Colonic mucosa (tissue), 4 donors: ENCODE measurements around the gene AHDC1. TPM values are rescaled to one million over a fixed set of nuclear protein-coding genes. Genes with fewer than 3 reads are reported as not detected.

ENCODE experiments used
- DNase-seq: peaks from one replicate; pipeline ENCODE4 v3.0.0-alpha.2; 2020
- H3K27ac ChIP-seq: fragments of 200-600 bp; one replicate; pipeline ENCODE4 v1.8.0; 2021
- H3K27me3 ChIP-seq: fragments of 200-600 bp; one replicate; pipeline ENCODE4 v1.8.0; 2021
- H3K36me3 ChIP-seq: fragments of 200-600 bp; one replicate; pipeline ENCODE4 v1.8.0; 2021
- H3K4me1 ChIP-seq: fragments of 200-600 bp; one replicate; pipeline ENCODE4 v1.8.0; 2021; ENCODE audit warnings: mild to moderate bottlenecking
- H3K4me3 ChIP-seq: fragments of 200-600 bp; one replicate; pipeline ENCODE4 v1.8.0; 2021
- H3K9ac ChIP-seq, 2 donors: one replicate each; pipeline ENCODE4 v1.7.0; 2013; ENCODE audit warnings: control low read depth in 2 of 2, low read depth in 2 of 2, low read length in 2 of 2
- H3K9me3 ChIP-seq: fragments of 200-600 bp; one replicate; pipeline ENCODE4 v1.8.0; 2021
- intact Hi-C: fragments of 100-400 bp; cut with DNase I; formaldehyde crosslinking; loops from one replicate; pipeline ENCODE4 v1.14.1; 2022
- total RNA-seq, 2 donors: library from RNA; stranded (reverse); fragmentation: NEBNext Ultra II Directional in 1 of 2; extraction: Animal tissue kit (Norgen Biotek cat#: 25700) in 1 of 2; gene quantifications; one replicate each; pipeline ENCODE4 v1.2.1, GENCODE V29; 2021
- TF ChIP-seq, protein P1 (sequence below): fragments of 200-600 bp; IDR thresholded peaks from one replicate; pipeline ENCODE4 v1.8.0; 2022; ENCODE audit warnings: antibody characterized with exemption, mild to moderate bottlenecking
- donor health status: healthy.
- donor health status: DM: no; HTN: no; CAD: no.
- donor health status: DM: no; HTN: no; CAD: no.

AHDC1 gene
- total RNA-seq, 2 donors from 2014 or later = 18.4 to 26.8 TPM

DNA sequence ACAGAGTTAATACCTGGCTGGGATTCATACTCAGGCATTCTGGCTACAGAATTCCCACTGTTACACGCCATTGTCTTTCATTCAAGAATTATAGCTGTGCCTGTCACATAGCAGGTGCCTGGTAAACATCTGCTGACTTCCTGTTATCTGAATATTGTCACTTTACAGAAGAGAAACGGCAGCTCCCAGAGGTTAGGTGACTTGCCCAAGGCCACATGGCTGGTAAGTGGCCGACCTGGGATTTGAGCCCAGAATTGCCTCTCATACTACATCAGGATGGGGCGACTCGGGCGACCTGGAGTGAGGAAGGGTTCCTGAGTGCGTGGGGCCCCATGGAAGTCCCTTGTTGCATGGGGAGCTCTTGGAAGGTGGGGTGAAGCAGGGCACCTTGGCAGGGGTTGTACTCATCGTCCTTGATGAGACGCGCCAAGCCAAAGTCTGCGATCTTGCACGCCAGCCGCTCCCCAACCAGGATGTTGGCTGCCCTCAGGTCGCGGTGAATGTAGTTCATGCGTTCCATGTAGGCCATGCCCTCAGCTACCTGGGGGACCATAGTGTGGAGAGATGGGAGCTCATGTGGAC lies 10.2 kb upstream of the AHDC1 start:
- H3K4me3 ChIP-seq = no peak overlapping the region
- no peak for DNase-seq
- H3K27me3 ChIP-seq = no peaks in the 10 kb centered on the region
- H3K4me1 ChIP-seq = no peaks in the 10 kb centered on the region
- no peaks in the 10 kb centered on the region for H3K36me3 ChIP-seq
- H3K9ac ChIP-seq = no peak overlapping the region
- H3K27ac ChIP-seq = no peak overlapping the region
- TF ChIP-seq, protein P1, sequence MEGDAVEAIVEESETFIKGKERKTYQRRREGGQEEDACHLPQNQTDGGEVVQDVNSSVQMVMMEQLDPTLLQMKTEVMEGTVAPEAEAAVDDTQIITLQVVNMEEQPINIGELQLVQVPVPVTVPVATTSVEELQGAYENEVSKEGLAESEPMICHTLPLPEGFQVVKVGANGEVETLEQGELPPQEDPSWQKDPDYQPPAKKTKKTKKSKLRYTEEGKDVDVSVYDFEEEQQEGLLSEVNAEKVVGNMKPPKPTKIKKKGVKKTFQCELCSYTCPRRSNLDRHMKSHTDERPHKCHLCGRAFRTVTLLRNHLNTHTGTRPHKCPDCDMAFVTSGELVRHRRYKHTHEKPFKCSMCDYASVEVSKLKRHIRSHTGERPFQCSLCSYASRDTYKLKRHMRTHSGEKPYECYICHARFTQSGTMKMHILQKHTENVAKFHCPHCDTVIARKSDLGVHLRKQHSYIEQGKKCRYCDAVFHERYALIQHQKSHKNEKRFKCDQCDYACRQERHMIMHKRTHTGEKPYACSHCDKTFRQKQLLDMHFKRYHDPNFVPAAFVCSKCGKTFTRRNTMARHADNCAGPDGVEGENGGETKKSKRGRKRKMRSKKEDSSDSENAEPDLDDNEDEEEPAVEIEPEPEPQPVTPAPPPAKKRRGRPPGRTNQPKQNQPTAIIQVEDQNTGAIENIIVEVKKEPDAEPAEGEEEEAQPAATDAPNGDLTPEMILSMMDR = no peak
- no peaks in the 10 kb centered on the region for H3K9me3 ChIP-seq
- intact Hi-C loops = no loop called here

- Histone ChIP-seq H3K4me3 (no peak overlapping the region), H3K4me1 (no peaks in the 10 kb centered on the region), H3K27ac (no peak overlapping the region), H3K36me3 (no peaks in the 10 kb centered on the region), H3K9me3 (no peaks in the 10 kb centered on the region), H3K27me3 (no peaks in the 10 kb centered on the region), H3K9ac (no peak overlapping the region)
- intact Hi-C loops = no loop called here
- no peak for DNase-seq
- TF ChIP-seq, protein P1 = no peak
Observed at GRCh38 chr1:27612718-27613117, 8.8 kb upstream of the AHDC1 start.

- H3K27me3 ChIP-seq = no peaks in the 10 kb centered on the region
- no peak overlapping the region for H3K27ac ChIP-seq
- H3K9ac ChIP-seq = no peak overlapping the region
- DNase-seq = no peak
- no peaks in the 10 kb centered on the region for H3K9me3 ChIP-seq
- intact Hi-C loops = no loop called here
- no peaks in the 10 kb centered on the region for H3K4me1 ChIP-seq
- no peak overlapping the region for H3K4me3 ChIP-seq
- H3K36me3 ChIP-seq = no peaks in the 10 kb centered on the region
- TF ChIP-seq, protein P1 = no peak
Observed at GRCh38 chr1:27611450-27611849, 7.5 kb upstream of the AHDC1 start.

DNA sequence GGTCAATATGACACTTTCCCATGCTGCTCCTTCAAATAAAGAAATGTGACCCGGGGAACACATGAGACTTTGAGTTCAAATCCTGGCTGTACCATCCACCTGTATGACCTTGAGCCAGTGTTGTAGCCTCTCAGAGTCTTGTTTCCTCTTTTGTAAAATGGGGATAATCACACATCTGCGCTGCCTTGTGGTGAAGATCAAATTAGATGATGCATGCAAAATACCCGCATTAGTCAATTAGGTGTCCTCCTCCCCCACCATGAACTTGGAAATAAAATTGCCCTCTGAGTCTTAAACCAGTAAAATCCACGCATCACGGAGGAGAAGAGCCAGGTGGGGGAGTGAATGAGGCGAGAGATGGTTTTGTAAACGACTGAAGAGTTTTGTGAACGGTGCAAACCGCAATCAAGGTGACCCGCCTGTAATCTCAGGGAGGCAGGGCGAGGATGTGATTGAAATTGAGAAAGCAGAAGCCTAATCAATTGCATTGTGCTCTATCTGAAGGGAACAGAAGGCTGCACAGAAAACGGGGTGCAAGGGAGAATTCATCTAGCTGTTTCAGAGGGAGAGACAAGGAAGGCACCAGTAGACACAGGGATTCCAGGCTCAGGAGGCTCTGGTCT lies 5.8 kb upstream of the AHDC1 start:
- intact Hi-C loops = loop anchor here (2.0 to 10.0 kb wide), 4 partner anchors 53 to 305 kb away; no protein-coding TSS in a partner anchor
- Histone ChIP-seq H3K27ac (no peak overlapping the region), H3K9ac (no peak overlapping the region), H3K4me1 (no peaks in the 10 kb centered on the region), H3K9me3 (no peaks in the 10 kb centered on the region), H3K27me3 (no peaks in the 10 kb centered on the region), H3K36me3 (no peaks in the 10 kb centered on the region), H3K4me3 (no peak overlapping the region)
- TF ChIP-seq, protein P1 = no peak
- DNase-seq = no peak

DNA sequence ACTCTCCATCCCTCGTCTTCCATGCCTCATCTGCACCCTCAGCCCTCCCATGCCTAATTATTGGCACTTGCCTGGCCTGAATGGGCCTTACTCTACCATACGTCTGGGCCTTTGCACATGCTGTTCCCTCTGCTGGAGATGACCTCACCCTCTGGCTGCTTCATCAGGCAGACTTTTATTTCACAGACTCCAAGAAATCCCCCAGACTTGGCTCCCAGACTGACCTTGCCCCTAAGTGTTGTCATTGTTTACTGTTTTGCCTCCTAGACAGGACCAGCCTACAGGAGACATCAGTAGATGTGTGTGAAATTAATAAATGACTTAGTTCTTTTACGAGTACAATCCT lies 5.2 kb upstream of the AHDC1 start:
- Histone ChIP-seq H3K9ac (no peak overlapping the region), H3K9me3 (no peaks in the 10 kb centered on the region), H3K27ac (no peak overlapping the region), H3K4me3 (no peak overlapping the region), H3K36me3 (no peaks in the 10 kb centered on the region), H3K4me1 (no peaks in the 10 kb centered on the region), H3K27me3 (no peaks in the 10 kb centered on the region)
- intact Hi-C loops = loop anchor here (2.0 to 10.0 kb wide), 4 partner anchors 54 to 304 kb away; no protein-coding TSS in a partner anchor
- no peak for DNase-seq
- TF ChIP-seq, protein P1 = no peak
